HG02943 (cell line): ENCODE measurements around the gene CLK1.
"Not testable (repeated sequence)": the region's sequence is repeated elsewhere in the genome, so short reads cannot be mapped to it uniquely, and the experiment has no call there.

Experiments
- ATAC-seq: cut with Tn5 transposase; IDR thresholded peaks from one replicate; pipeline ENCODE4 v1.9.1; 2021; ENCODE audit warnings: mild to moderate bottlenecking, low read depth, moderate library complexity; ENCODE audit not compliant: unreplicated experiment

The CLK1 gene

DNA sequence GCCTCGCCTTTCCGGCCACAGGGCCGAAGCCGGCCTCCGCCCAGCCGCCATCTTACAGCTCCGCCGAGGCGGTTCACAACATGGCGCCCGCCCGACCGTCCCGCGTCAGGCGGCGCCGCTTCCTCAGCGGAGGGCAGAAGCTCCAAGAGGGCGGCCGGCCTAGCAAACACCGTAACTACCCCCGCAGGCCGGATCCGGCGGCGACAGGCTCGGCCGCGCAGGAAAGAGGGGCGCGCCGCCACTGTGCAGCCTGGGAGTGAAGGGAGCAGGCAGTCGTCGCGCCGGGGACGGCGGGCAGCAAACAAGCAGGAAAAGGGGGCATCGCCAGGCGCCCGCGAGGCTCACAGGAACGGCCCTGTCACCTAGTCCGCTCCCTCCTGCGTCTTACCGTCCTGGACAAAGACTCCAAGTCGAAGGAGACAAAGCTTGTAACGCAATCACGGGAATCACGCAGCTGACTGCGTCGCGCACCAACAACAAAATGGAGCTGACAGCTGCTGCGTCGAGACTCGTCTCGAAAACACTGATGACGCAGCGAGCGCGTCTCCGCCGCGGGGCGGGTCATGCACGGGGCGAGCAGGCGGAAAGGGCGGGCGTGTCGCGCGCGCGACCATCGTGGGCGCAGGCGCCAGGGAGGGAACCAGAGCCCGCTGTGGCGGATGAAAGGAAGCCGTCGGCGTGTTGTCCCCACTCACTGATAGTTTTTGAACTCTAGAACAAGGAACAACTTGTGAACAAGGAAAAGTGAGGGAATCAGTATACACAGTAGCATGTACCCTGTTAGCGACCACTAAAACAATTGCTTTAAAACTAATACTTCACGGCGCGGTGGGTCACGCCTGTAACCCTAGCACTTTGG lies at the start of gene CLK1:
TSS of gene CLK1 (minus strand) at position 483 of the 859 bp plus-strand sequence. CDS start 2,796 bp downstream, outside the sequence.
- ATAC-seq, result peak; percentile 76

DNA sequence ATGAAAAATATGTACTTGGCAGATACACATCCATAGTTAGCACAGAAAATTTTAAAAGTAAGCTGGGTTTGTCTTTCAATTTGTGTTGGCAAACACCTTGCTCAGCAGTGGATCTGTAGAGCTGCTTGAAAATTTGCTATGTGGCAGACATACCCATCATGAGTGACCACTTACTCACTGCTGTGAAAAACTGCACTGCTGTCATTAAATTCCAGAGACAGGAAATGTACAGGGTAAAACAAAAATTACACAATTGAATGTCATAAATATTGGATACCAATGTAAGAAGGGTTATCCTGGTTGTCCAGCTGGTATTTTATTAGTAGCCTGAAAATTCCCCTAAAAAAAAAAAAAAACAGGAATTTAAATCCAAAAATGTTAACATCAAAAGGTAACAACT lies 49.2 kb upstream of the CLK1 start:
- ATAC-seq, result no peak

DNA sequence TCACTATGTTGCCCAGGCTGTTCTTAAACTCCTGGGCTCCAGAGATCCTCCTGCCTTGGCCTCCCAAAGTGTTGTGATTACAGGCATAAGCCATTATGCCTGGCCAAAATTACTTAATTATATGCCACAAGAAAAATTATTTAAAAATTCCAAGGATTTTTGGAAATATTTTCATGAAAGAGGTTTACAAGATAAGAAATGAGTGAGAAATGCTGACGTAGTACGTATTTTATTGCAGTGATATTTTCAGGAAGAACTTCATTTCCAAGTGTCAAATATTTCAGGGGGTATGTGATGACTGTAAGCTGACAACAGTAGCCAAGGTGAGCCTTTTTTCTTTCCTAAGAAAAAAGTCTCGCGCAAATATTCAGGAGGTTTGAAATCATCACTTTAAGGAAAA lies 45.5 kb upstream of the CLK1 start:
- ATAC-seq, result no peak

DNA sequence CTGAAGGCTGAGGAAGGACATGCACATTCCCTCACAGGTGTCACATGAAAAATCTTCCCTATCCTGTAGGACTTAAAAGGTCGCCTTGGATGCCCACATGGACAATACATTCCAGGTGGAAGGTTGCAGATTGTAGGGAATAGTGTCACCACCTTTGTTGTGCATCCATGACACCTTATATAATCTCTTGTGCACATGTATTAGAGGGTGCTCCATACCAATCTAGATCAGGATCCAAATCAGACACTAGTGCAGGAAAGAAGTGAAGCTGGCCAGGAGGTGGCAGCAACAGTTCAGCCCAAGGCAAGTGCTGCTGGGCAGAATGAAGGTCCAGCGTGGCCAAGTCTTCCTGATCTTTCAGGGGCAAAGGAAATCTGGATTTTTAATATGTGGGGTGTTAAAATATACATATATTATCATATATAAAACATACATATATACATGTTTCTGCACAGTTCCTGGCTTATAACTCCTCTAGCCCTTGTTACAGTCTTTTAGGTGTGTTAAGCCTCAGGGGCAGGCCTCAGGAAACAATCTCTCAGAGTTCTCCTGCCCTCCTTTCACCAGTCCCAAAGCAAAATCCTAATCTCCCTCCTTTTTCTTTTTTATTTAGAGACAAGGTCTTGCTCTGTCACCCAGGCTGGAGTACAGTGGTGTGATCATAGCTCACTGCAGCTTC lies 41.3 kb upstream of the CLK1 start:
- ATAC-seq, result no peak

DNA sequence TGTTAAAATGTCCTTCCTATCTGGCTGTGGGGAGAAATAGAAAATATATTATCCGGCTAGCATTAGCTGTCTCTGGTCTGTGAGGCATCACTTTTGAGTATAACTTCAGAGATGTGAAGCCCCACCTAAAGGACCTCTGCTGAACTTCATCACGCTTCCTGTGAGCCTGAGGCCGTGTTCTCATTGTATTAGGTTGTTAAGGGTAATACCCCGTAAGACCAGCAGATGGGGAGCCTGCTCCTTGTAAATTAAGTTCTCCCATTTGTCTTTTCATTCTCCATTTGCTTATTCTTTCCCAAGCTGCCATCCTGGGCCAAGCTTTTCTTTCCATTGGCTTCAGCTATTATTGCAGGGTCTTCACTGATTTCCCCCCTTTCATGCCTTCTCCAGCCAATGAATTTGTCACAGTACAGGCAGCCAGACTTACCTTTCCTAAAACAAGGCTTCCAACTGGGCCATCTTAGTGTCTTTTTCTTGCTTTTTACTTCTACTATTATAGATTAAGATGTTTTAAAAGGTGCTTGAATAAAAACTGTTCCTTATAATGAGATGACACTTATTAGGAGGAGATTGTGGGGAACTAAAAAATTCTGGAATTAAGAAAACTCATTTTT lies 37.1 kb upstream of the CLK1 start:
- ATAC-seq, result peak; percentile 85

DNA sequence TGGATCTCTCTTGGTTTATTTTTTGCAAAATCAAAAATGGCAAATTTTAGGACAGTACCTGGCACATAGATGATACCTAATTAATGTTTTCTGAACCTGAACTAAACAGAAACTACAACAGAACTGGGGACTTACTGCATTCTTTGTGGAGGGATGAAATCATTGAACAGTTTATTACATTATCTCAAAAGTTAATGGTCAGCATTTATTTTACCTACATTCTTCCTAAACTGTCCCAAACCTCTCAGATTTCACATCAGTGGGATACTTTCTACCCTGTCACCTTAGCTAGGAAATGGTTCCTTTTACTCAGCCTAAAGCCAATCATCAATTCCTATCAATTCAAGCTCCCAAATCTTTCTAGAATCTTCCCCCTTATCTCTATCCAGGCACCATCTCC lies 35.0 kb upstream of the CLK1 start:
- ATAC-seq, result no peak

DNA sequence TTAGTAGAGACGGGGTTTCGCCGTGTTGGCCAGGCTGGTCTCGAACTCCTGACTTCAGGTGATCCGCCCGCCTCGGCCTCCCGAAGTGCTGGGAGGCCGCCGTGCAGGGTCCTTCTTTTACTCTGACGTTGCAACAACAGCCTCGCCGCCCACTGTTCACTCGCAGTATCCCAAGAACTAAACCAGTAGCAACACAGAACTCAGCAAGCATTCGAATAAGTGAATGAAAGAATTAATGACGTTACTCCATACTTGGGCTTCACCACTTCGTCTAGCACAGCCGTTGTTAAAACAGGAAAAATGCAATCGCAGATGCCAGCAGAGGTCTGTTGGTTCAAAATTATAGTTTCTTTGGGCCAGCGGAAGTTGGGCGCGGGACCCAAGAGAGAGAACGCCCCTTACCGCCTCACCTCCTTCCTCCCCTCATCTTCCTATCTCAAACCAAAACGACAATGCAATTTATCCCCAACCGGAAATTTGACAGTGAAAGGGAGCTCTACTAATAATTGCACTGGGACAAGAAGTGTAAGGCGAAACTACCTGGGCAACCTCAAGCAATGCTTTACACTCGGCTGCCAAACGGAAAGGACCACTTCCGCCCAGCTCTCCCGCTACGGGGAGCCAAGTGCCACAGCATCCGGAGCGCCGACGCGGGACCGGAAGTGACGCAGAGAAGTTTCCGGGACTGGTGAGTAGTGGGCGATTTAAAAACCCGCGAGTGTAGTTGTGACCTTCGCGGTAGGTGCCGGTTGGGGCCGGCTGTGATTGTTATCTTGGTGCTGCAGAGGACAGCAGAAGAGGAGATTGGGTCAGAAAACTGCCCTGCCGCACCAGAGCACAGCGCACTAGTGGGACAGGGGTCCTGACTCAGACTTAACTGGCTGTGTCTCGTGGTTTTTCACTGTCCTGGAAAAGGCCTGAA lies 24.5 kb upstream of the CLK1 start, which contains the start of the genes NIF3L1 and PPIL3:
TSS of gene NIF3L1 (plus strand) at position 668 of the 922 bp plus-strand sequence. CDS start 2,573 bp downstream, outside the sequence.
TSS of gene PPIL3 (minus strand) at position 374 of the 922 bp plus-strand sequence. CDS start 1,462 bp downstream, outside the sequence.
- ATAC-seq, result peak; percentile 93

DNA sequence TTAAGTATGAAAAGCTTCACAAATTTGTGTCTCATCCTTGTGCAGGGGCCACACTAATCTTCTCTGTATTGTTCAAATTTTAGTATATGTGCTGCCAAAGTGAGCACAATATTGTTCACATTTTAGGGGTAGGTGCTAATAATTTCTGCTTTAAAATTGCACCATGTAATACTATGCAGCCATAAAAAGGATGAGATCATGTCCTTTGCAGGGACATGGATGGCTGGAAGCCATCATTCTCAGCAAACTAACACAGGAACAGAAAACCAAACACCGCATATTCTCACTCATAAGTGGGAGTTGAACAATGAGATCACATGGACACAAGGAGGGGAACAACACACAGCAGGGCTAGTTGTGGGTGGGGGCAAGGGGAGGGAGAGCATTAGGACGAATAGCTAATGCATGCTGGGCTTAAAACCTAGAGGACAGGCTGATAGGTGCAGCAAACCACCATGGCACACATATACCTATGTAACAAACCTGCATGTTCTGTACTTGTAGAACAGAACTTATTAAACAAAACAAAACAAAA lies 17.3 kb upstream of the CLK1 start:
- ATAC-seq, result not testable (repeated sequence)

DNA sequence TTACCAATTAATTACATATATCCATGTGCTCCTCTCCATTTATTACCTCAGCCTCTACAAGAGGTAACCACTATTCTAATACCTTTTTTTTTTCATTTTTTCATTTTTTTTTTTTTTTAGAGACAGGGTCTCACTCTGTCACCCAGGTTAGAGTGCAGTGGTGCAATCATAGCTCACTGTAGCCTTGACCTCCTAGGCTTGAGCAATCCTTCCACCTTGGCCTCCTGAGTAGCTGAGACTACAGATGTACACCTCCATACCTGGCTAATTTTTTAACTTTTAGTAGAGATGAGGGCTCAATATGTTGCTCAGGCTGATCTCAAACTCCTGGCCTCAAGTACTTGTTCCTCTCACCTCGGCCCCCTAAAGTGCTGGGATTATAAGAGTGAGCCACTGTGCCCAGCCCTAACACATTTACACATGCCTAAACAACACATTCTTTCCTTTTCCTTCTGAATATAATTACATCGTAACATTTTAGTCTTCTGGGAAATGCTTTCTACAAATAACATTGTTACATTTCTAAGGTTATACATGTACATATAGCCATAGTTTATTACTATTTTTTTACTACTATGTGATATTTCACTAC lies 13.9 kb upstream of the CLK1 start:
- ATAC-seq, result no peak

DNA sequence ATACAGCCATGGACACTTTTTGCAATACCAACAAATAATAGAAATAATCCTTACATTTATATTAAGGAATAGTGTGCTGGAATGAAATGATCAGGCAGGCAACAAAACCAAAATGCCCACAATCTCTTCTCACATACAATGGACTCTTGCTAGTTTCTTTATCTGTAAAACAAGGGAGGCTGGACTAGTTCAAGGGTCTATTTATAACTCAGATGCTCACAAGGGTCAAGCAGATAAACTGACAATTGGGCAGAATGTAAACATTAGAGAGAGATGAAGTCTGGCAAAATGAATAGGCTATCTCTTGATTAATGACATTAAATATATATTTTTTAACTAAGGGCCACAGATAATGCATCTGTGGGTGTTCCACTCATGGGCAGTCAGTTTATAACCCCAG lies 13.0 kb upstream of the CLK1 start:
- no peak for ATAC-seq

DNA sequence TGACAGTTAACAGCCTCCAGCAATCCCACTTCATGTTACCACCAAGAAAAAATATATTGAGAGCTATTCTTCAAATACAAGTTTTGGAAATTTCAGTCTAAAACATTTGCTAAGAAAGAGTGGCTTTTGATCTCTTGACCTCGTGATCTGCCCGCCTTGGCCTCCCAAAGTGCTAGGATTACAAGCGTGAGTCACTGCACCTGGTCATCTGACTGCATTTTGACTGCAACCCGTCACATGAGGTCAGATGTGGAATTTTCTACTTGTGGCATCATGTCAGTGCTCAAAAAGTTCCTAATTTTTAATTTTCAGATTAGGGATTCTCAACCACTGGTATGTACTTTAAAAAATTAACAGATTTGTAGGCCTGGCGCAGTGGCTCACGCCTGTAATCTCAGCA lies 9.1 kb upstream of the CLK1 start:
- ATAC-seq, result no peak

DNA sequence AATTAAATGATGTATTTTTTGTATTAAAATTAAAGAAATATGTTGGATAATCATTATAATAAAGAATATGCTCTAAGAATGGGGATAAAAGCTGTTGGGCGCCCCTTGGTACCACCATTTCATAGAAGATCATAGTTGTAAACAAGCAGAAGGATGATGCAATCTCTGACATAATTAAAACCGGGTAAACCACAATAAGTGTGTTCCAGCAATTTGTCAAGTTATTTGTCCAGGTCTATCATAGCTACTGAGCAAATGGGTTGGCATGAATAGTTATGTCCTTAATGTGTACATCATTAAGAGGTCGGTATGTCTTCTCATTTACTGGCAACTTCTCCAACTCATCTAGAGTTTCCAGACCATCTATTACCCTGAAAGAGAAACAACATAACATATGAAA lies 6.7 kb upstream of the CLK1 start:
- no peak for ATAC-seq

DNA sequence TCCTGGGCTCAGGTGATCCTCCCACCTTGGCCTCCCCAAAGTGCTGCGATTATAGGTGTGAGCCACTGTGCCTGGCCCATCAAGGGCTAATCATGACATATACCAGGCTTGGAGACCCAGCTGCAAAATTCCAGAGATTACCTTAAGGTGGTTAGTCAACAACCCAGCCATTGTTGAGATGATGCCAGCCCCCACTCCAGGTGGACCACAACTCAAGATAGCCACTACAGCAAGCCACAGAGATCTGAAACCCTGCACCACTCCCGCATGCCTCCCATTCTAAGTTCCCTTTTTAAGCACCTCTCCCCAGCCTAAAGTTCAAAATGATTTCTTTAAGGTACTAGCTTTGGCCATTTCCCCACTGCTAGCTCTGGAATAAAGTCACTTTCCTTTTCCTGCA lies 4.6 kb upstream of the CLK1 start:
- no peak for ATAC-seq

DNA sequence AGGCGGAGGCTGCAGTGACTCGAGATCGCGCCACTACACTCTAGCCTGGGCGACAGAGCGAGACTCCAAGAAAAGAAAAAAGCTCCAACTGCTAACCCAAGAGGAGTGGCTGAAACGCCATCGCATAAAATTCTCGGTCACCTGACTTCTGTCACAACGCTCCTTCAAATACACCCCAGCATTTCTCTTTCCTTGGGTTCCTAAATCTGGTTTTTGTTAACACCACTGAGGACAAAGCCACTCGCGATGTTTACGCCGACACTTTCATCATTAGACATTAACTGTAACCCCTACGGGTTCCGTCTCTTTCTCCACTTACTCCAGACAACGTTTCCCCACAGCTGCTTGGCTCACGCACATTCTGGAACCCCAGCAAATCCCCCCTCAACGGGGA lies 679 bp downstream of the CLK1 start:
- ATAC-seq, result peak; percentile 9

DNA sequence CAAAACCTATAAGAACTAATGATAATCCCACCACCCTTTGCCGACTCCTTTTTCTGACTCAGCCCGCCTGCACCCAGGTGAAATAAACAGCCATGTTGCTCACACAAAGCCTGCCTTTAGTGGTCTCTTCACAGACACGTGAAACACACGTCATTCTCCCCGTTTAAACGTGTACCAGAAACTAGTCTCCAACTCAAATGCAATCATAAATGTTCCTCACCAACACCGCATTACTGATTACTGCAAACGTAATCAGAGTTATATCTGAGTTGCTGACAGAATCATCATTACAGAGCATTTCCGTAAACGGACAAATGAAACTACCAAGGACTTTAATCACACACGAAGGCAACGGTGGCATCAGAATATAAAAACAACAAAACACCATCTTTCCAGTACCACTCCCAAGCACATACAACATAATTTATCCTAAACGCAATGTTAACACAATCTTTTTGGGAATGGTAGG lies 1.9 kb downstream of the CLK1 start:
- no peak for ATAC-seq

DNA sequence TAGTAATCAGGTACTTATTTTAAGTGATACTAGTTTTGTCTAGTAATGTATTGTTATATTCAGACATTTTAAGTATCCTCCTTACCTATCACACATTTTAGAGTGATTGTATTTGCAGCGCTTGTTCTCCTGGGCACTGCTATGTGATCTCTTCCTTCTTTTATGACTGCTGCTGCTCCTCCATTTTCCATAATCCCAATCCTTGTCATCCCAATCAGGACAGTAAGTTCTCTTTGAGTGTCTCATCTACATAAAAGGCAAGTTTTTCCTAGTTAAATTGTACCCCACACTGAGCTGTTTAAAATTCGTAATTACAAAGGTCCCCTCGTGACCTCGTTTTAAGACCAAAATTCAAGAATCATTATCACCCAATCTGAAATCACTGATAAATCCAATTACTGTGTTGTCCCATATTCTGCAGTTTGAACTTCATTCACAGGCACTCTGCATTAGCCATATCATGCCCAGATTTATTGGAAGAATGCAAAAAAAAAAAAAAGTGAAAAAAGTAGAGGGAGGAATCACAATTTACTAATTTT lies 2.8 kb downstream of the CLK1 start:
- ATAC-seq, result no peak

DNA sequence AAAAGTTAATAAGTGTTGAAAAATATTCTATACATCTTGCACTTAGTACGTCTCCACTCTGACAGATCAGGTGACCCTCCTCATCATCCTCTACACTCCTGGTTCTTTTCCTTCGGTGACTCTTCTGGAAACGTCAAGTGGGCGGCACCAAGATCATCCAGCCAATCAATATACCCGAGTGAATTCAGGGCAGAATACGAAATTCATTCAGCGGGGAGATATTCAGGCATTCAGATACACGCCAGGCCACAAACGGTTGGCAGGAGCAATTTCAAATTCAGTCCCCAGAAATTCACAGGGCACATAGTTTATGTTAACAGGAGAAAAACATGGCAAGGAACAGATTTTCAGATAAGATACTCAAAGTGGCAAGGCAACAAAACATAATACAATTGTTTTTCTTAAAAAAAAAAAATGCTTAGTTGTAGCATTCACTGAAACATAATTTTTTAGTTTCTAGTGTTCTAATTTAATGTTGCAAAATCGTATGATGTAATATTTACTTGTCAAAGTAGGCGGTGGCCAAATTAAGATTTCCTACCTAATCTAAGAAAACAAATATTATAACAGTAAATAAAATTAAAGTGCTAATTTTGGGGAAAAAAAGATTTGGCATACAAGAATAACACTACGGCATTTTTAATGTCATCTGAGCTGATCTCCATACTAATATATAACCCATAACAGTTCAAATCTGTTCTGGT lies 4.2 kb downstream of the CLK1 start:
- no peak for ATAC-seq

DNA sequence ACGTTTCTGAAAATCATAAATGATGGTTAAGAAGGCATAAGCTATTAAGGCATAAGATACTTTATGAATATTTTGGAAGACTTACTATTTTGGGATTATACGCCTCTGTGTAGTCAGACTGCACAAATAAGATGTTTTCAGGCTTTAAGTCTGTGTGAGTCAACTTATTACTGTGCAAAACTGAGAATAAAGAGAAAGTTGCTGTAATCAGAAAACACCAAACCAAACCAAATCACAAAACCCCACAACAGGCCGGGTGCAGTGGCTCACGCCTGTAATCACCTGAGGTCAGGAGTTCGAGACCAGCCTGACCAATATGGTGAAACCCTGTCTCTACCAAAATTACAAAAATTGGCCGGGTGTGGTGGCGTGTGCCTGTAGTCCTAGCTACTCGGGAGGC lies 7.7 kb downstream of the CLK1 start:
- no peak for ATAC-seq

DNA sequence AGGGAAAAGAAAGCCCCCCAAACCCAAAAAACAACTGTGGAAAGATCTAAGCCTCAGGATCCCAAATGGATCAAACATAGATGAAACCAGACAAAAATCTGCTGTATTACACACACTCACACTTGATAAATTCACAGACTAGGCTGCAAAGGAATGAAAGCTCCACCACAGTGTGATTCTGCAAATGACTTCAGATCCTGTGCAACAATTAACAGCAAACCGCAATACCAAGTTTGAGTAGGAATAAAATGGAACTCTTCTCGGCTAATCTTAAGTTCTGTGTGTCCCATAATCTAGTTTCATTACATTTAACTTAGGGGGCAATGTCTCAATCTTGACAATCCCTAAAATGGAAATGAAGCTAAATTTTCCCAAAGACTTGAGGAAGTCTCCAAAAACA lies 11.9 kb downstream of the CLK1 start:
- ATAC-seq, result no peak
